Loucy (cell line): Measurements from ENCODE around the gene SLC46A3.

ENCODE experiments used
- CTCF ChIP-seq: fragments of 200-600 bp; sonication (generic); conservative IDR thresholded peaks from 2 replicates; pipeline ENCODE4 v1.5.1; 2014; ENCODE audit warnings: mild to moderate bottlenecking, antibody characterized with exemption, low read length
- EZH2phosphoT487 ChIP-seq: fragments of 200-600 bp; IDR thresholded peaks from 2 replicates; pipeline ENCODE4 v1.6.1; 2018; ENCODE audit warnings: antibody characterized with exemption, mild to moderate bottlenecking, moderate library complexity, borderline replicate concordance

DNA sequence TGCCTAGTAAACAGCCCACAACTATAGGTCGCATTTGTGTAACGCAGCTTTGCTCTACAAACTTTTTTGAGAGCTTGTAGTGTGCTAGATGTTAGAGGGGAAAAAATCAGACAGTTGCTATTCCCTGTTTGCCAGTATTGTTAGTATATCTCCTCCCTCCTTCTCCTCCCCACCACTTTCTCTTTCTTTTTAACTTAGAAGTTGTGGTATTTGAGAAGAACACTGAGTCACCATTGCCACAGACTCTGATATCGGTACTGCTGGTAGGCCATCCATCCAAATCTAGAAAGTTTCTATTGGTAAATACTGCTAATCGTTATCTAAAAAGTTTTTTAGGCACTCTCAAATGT is 59.2 kb downstream of the SLC46A3 start:
- no peak for TF ChIP-seq CTCF
- no peak for TF ChIP-seq EZH2phosphoT487
